Hematopoietic multipotent progenitor cell (in vitro differentiated cells): ENCODE measurements around the gene TGFBR2. TPM values are rescaled to one million over a fixed set of nuclear protein-coding genes. Genes with fewer than 3 reads are reported as not detected.

Experiments used
- DNase-seq, 3 donors: peaks; one replicate each; pipeline ENCODE4 v3.0.0-alpha.2; 2011 to 2015; ENCODE audit warnings: low read depth in 2 of 3, low spot score in 2 of 3
- total RNA-seq: library from RNA; depleted of rRNA; stranded (reverse); fragments of >200 nt; gene quantifications from one replicate; pipeline ENCODE4 v1.2.3, GENCODE V29; 2012

TGFBR2 gene
- total RNA-seq, 1 donor, result 37.2 TPM

- DNase-seq, result no peak
Observed at GRCh38 chr3:30633718-30634117, 27.3 kb downstream of the TGFBR2 start.

- DNase-seq, result no peak
Observed at GRCh38 chr3:30634761-30635735, 28.6 kb downstream of the TGFBR2 start.

GRCh38 chr3:30637310-30638219, 31.2 kb downstream of the TGFBR2 start:
- DNase-seq, result no peak

- no peak for DNase-seq
Observed at GRCh38 chr3:30638685-30639412, 32.4 kb downstream of the TGFBR2 start.

- peak in 1 of 3 donors; percentile 16 for DNase-seq
Observed at GRCh38 chr3:30639937-30640336, 33.5 kb downstream of the TGFBR2 start.

GRCh38 chr3:30640851-30641250, 34.5 kb downstream of the TGFBR2 start:
- DNase-seq, result peak in 1 of 3 donors; percentile 37

- DNase-seq, result no peak
Observed at GRCh38 chr3:30641416-30642251, 35.2 kb downstream of the TGFBR2 start.

GRCh38 chr3:30642849-30643361, 36.5 kb downstream of the TGFBR2 start:
- DNase-seq, result peak in 1 of 3 donors; percentile 19

GRCh38 chr3:30643763-30644462, 37.5 kb downstream of the TGFBR2 start:
- peak in 1 of 3 donors; percentile 58 for DNase-seq

GRCh38 chr3:30644615-30645014, 38.2 kb downstream of the TGFBR2 start:
- peak in 2 of 3 donors; percentile 72 to 78 for DNase-seq

- no peak for DNase-seq
Observed at GRCh38 chr3:30645077-30645476, 38.7 kb downstream of the TGFBR2 start.

- DNase-seq, result no peak
Observed at GRCh38 chr3:30646181-30646876, 39.9 kb downstream of the TGFBR2 start.

- no peak for DNase-seq
Observed at GRCh38 chr3:30646961-30647752, 40.8 kb downstream of the TGFBR2 start.

- no peak for DNase-seq
Observed at GRCh38 chr3:30648670-30649357, 42.4 kb downstream of the TGFBR2 start.

GRCh38 chr3:30649572-30650318, 43.3 kb downstream of the TGFBR2 start:
- DNase-seq, result peak in 2 of 3 donors; percentile 69 to 80

GRCh38 chr3:30650348-30650995, 44.1 kb downstream of the TGFBR2 start:
- no peak for DNase-seq
